Ureter (tissue), 1 donor: ENCODE data around the gene PCYT2. TPM values are rescaled to one million over a fixed set of nuclear protein-coding genes. Genes with fewer than 3 reads are reported as not detected.

Source experiments
- DNase-seq: peaks from one replicate; pipeline ENCODE4 v3.0.0-alpha.2; 2020; ENCODE audit warnings: low spot score
- total RNA-seq: library from RNA; stranded (reverse); gene quantifications from one replicate; pipeline ENCODE4 v1.2.4, GENCODE V29; 2023
- donor health status: DM: yes; HTN: yes; CAD: no.

Gene PCYT2
- total RNA-seq, 1 donor from 2014 or later, result 58.9 TPM

DNA sequence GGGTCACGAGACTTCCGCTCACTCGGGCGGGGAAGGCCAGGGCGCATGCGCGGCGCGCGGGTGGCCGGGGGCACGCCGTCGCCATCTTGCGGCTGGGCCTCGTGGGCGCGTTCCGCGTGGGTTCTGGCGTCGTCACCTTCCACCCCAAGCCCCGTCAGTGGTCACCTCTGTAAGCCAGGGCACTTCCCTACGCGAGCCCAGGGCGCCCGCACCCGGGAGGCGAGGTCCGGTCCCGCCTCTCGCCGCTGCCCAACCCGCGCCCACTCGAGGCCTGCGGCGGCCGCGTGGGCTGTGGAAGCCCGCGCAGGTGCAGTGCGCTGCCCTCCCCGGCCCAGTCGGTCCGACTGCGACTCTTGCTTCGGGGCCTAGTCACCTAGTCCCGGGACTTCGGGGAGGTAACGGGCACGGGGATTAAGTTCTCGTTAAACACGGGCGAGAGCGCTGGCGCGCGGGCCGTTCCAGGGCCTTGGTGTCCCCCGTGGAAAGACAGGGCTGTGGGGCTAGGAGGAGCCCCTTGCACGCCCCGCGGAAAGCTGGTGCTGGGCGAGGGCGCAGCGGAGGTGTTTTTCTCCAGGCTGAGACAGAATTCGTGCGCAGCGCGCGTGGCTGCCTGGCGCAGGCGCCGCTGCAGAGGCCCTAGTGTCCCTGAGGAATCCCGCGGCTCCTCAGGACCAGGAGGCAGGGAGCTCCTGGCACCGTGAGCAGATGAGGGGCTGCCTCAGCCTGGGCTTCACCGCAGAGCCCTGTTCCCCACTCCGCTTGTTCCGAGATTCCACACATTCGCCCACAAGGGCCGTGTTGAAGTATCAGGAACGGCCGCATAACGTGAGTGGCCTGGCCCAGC, 39.6 kb downstream of the PCYT2 start:
- peak; percentile 96 for DNase-seq

GRCh38 chr17:81870981-81871386, 40.2 kb downstream of the PCYT2 start, which contains the start of gene ARHGDIA:
Gene ARHGDIA (minus strand): TSS chr17:81871337. CDS start chr17:81869930, 1,407 bp downstream.
- no peak for DNase-seq

- DNase-seq, result no peak
Measured at GRCh38 chr17:81870131-81870980, 40.8 kb downstream of the PCYT2 start.

GRCh38 chr17:81869221-81870130, 41.7 kb downstream of the PCYT2 start:
- no peak for DNase-seq

- no peak for DNase-seq
Measured at GRCh38 chr17:81868674-81869220, 42.5 kb downstream of the PCYT2 start.

GRCh38 chr17:81867991-81868673, 43.1 kb downstream of the PCYT2 start:
- no peak for DNase-seq

- DNase-seq, result no peak
Measured at GRCh38 chr17:81867170-81867990, 43.8 kb downstream of the PCYT2 start.

DNA sequence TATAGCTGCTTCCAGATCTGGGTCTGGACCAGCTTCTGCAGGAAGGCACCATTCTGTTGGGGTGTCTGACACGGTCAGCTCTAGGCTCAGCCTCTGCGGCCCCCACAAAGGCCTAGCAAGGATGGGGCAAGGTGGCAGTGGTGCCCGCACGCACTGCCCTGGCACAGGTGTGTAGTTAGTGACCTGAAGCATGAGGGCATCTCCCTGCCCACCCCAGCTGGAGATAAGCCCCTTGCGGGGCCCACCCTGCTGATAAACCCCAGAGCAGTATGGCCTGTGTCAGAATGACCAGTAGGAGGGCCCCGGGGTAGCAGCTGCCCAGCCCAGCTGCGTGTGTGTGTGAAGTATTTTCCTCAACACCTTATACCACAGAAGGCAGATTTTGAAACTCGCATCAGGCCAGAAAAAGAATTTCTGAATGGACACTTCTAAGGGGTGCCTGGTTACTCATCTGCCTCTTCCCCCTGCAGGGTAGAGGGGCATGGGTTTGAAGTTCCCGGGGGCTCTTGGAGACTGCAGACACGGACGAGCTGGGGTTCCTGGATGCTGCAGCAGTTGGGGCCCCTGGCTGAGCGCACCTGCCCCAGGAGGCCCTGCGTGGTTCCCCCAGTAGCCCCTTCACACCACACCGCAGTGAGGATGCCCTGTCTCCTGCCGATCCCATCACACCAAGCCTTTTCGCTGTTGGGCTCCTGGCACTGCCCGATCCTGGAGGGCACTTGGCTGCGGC, 44.6 kb downstream of the PCYT2 start:
- no peak for DNase-seq

DNA sequence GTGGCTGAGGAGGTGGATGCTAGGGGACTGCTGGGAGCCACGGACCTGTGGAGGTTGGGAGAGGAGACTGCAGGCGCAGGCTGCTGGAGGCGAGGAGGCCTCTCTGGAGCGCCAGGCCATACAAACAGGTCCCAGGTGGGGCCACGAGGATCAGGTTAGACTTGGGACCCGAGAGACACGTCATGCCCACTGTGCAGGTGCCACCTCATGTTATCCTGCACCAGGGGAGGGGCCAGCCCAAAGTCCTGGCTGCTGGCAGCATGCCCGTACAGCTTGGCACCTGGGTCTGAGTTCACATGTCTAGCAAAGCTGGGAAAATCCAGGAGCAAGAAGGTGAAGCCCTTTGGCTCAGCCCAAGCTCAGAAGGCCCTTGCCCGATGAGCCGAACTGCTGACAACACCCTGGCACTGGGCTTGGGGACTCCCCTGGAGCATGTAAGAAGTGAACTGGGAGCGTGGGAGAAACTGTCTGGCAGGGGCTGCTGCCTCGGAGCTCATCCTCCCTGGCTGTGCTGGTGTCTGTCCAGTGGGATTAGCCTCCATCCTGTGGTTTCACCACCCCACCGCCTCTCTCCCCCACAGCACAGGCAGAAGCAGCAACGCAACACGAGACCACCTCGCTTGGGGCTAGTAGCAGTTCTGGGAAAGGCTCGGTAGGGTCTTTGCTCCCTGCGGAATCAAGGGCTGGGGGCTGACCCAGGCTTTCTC, 45.3 kb downstream of the PCYT2 start:
- no peak for DNase-seq

DNA sequence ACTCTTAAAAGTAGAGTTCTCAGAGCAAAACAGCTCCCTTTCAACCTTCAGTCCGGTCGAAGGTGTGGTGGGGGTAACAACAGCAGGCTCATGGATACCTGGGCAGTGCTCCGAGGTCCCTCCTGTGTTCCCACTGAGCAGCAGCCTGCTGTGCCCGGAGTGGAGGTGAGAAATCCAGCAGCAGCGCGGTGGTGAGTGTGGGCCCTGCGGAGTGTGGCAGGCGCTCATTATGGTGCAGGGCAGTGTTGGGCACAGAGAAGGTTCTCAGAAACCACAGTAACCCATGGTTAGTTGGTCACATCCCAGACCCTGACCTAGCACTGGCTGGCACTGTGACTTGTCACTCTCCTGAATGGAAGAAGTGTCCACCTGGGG, 45.9 kb downstream of the PCYT2 start:
- DNase-seq, result no peak

DNA sequence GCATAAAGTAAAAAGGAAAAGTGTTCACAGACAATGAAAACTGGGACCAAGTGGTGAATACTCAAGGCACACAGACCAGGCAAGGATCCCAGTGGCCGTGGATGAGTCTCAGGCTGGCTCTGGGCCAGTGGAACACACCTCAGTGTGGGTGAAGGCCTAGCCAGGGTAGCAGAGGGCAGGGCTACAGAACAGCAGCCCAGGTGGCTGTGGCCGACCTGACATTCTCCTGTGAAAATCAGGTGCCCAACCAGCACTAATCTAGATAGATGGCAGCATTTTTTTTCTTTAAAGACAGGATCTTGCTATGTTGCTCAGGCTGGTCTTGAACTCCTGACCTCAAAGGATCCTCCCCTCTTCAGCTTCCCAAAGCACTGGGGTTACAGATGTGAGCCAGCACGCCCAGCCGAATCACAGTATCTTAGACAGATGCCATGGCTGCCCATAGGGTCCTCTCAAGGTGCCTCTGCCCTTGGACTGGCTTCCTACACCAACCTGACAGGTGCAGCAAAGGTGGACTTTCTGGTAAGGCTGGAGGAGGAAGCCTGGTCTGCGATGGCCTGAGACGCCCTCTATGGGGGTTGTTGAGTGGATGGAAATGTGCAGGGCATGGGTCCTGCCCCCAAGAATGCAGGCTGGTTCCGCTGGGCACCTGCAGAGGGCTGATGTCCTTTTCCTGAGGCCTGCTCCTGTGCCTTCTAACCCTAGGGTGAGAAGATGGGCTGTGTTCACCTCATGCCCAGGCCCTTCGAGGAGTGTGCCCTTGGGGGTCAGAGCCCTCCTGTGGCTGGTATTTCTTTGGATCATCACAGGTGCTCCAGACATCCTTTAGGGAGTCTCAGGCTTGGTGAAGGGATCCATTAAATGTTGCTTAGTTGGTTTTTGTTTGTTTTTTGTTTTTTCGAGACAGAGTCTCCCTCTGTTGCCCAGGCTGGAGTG, 47.1 kb downstream of the PCYT2 start:
- no peak for DNase-seq

DNA sequence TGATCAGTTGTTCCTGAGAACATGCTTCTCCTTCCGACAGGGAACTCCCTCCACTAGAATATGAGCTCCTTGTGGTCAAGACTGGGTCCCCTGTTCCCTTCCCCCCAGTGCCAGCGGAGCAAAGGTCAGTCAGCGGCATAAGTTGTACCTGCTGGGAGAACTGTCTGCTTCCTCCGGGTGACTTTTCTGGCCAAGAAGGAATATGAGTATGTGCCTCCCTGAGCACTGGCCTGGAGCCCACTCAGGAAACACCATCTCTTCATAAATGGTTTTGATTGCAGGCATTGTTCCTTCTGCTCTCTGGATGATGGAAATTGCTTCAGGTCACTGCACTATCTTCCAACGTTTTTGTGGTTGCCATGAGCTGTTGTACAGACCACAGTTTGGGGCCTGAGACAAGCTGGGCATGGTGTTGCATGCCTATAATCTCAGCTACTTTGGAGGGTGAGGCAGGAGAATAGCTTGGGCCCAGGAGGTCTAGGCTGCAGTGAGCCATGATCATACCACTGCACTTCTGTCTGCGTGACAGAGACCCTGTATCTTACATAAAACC, 48.0 kb downstream of the PCYT2 start:
- DNase-seq, result no peak

- peak; percentile 100 for DNase-seq
Measured at GRCh38 chr17:81860756-81861568, 50.2 kb downstream of the PCYT2 start.

DNA sequence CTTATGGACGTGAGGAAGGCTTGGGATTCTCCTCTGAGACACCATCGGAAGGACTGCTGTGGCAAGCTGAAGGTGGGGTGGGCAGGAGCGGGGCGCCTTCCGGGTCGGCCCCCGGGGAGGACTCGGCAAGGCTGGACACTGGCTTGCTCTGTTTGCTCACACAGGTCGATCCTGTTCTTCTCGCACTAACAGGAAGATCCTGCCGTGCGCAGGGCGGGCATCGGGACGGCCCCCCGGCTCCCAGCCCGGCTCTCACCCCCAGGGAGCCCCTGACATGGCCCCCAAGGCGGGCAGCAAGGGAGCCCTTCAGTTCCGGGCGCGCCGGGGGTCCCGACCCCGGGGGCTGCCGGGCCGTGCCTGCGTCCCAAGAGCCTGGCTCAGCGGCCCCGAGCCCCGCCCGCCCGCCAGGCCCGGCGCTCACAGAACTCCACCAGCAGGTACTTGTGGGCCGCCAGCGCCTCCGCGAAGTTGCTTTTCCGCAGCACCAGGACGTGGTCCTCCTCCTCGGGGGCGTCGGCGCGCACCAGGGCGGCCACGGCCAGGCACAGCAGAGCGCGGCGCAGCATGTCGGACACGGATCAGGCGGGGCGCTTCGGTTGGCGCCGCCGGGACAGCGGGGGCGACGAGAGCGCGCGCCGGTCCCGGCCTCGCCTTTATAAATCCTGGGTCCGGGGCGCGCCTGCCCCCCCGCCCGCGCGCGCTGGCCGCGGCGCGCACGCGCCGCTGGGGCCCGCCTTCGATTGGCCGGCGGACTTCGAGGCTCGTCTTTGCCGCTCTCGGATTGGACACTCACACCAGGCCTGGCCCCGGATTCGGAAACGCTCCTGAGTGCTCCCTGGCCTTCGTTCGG, 51.1 kb downstream of the PCYT2 start, which contains the start of gene P4HB:
Gene P4HB (minus strand): TSS at position 630 of the 850 bp plus-strand sequence. CDS start 64 bp downstream, at position 566.
- DNase-seq, result no peak
